HCT116 (cell line): Measurements from ENCODE around the gene PRCP.

Source experiments
- ATF3 ChIP-seq: IDR thresholded peaks from 2 replicates; pipeline ENCODE4 v1.6.1; 2012
- CTCF ChIP-seq, 3 experiments: fragments of 200-600 bp in 1 of 3; sonication (generic) in 1 of 3; IDR thresholded peaks in 2 of 3; conservative IDR thresholded peaks in 1 of 3; 2 replicates each; pipeline ENCODE4 v1.5.1; 2012 to 2017; ENCODE audit warnings: low read depth in 2 of 3, low read length in 2 of 3, antibody characterized with exemption in 1 of 3, borderline replicate concordance in 1 of 3, control low read depth in 1 of 3, mild to moderate bottlenecking in 1 of 3, mixed read lengths in 1 of 3, mixed run types in 1 of 3, moderate library complexity in 1 of 3; ENCODE audit not compliant: insufficient read depth in 1 of 3
- ELF1 ChIP-seq: IDR thresholded peaks from 2 replicates; pipeline ENCODE4 v1.6.1; 2012; ENCODE audit warnings: low read depth, borderline replicate concordance
- EZH2 ChIP-seq: fragments of 200-600 bp; sonication (generic); IDR thresholded peaks from 2 replicates; pipeline ENCODE4 v1.6.1; 2017; ENCODE audit warnings: antibody characterized with exemption, mixed run types
- FOSL1 ChIP-seq: IDR thresholded peaks from 2 replicates; pipeline ENCODE4 v1.6.1; 2012; ENCODE audit warnings: low read depth
- POLR2AphosphoS5 ChIP-seq: IDR thresholded peaks from 2 replicates; pipeline ENCODE4 v1.6.1; 2011; ENCODE audit warnings: mild to moderate bottlenecking, low read depth, low read length, moderate library complexity
- SP1 ChIP-seq: IDR thresholded peaks from 2 replicates; pipeline ENCODE4 v1.6.1; 2012; ENCODE audit warnings: low read depth
- ZFX ChIP-seq: fragments of 450-650 bp; IDR thresholded peaks from 2 replicates; pipeline ENCODE4 v1.6.1; 2017

- no peak for TF ChIP-seq ZFX
- no peak for TF ChIP-seq ELF1
- TF ChIP-seq EZH2 = no peak
- no peak for TF ChIP-seq POLR2AphosphoS5
- TF ChIP-seq CTCF (IDR thresholded peaks at IDR 0.05 in 2 of 3, conservative IDR thresholded peaks at IDR 0.05 in 1 of 3; ENCODE audit: borderline replicate concordance in 1 of 3, insufficient read depth in 1 of 3, low read depth in 2 of 3, low read length in 2 of 3) = no peak
- TF ChIP-seq SP1 = no peak
- no peak for TF ChIP-seq FOSL1
- no peak for TF ChIP-seq ATF3
These were observed 123.9 kb downstream of the PRCP start for GRCh38 chr11:82776377-82776776.
